HG03442 (cell line): Measurements from ENCODE around the gene SUPT6H.
"Not testable (repeated sequence)": the region's sequence is repeated elsewhere in the genome, so short reads cannot be mapped to it uniquely, and the experiment has no call there.

Experiments used
- ATAC-seq: cut with Tn5 transposase; IDR thresholded peaks from one replicate; pipeline ENCODE4 v1.9.1; 2021; ENCODE audit warnings: mild to moderate bottlenecking, moderate library complexity; ENCODE audit not compliant: unreplicated experiment

The SUPT6H gene

GRCh38 chr17:28646039-28646754 is 15.8 kb upstream of the SUPT6H start:
- ATAC-seq, result no peak

GRCh38 chr17:28648698-28649097 is 13.3 kb upstream of the SUPT6H start:
- no peak for ATAC-seq

- no peak for ATAC-seq
Observed at GRCh38 chr17:28655160-28655559, 6.8 kb upstream of the SUPT6H start.

- no peak for ATAC-seq
Observed at GRCh38 chr17:28657756-28658155, 4.2 kb upstream of the SUPT6H start.

- ATAC-seq, result not testable (repeated sequence)
Observed at GRCh38 chr17:28658342-28658741, 3.7 kb upstream of the SUPT6H start.

- not testable (repeated sequence) for ATAC-seq
Observed at GRCh38 chr17:28658766-28659496, 3.1 kb upstream of the SUPT6H start.

- not testable (repeated sequence) for ATAC-seq
Observed at GRCh38 chr17:28659497-28659881, 2.5 kb upstream of the SUPT6H start.

GRCh38 chr17:28662527-28662829 is 473 bp downstream of the SUPT6H start:
- no peak for ATAC-seq

GRCh38 chr17:28663723-28664122 is 1.7 kb downstream of the SUPT6H start:
- no peak for ATAC-seq

- ATAC-seq, result no peak
Observed at GRCh38 chr17:28665994-28666393, 4.0 kb downstream of the SUPT6H start.

GRCh38 chr17:28667870-28668269 is 5.9 kb downstream of the SUPT6H start:
- no peak for ATAC-seq

- ATAC-seq, result no peak
Observed at GRCh38 chr17:28669918-28670317, 7.9 kb downstream of the SUPT6H start.

GRCh38 chr17:28675490-28675889 is 13.5 kb downstream of the SUPT6H start:
- ATAC-seq, result no peak

- ATAC-seq, result no peak
Observed at GRCh38 chr17:28675980-28676379, 14.0 kb downstream of the SUPT6H start.

- no peak for ATAC-seq
Observed at GRCh38 chr17:28682655-28683054, 20.6 kb downstream of the SUPT6H start.

GRCh38 chr17:28684963-28685362 is 23.0 kb downstream of the SUPT6H start:
- no peak for ATAC-seq

- no peak for ATAC-seq
Observed at GRCh38 chr17:28685366-28685765, 23.4 kb downstream of the SUPT6H start.

GRCh38 chr17:28686296-28686695 is 24.3 kb downstream of the SUPT6H start:
- ATAC-seq, result no peak

GRCh38 chr17:28688481-28688880 is 26.5 kb downstream of the SUPT6H start:
- ATAC-seq, result no peak

GRCh38 chr17:28689011-28689410 is 27.0 kb downstream of the SUPT6H start:
- no peak for ATAC-seq

GRCh38 chr17:28693869-28694268 is 31.9 kb downstream of the SUPT6H start:
- ATAC-seq, result no peak

- no peak for ATAC-seq
Observed at GRCh38 chr17:28698253-28698941, 36.4 kb downstream of the SUPT6H start.
